Peyer's patch (tissue), 4 donors: Measurements from ENCODE around the gene MTARC1. TPM values are rescaled to one million over a fixed set of nuclear protein-coding genes. Genes with fewer than 3 reads are reported as not detected.
A peak's percentile ranks its signal among the peaks of the same experiment; 100 is the strongest.

Experiments used
- DNase-seq, 3 donors: peaks; one replicate each; pipeline ENCODE4 v3.0.0-alpha.2; 2017 to 2019
- H3K27ac ChIP-seq, 4 donors: fragments of 200-600 bp; sonication (generic); one replicate each; pipeline ENCODE4 v1.5.1; 2016 to 2019
- H3K27me3 ChIP-seq, 2 donors: fragments of 200-600 bp; sonication (generic); one replicate each; pipeline ENCODE4 v1.5.1; 2019
- H3K36me3 ChIP-seq, 3 donors: fragments of 200-600 bp; sonication (generic); one replicate each; pipeline ENCODE4 v1.5.1; 2016 to 2019
- H3K4me1 ChIP-seq, 4 donors: fragments of 200-600 bp; sonication (generic); one replicate each; pipeline ENCODE4 v1.5.1; 2016 to 2019
- H3K4me3 ChIP-seq, 4 donors: fragments of 200-600 bp; sonication (generic); 1 replicate in 3 of 4; 2 replicates in 1 of 4; pipeline ENCODE4 v1.5.1; 2016 to 2019; ENCODE audit warnings: mild to moderate bottlenecking in 1 of 4
- H3K9me3 ChIP-seq, 4 donors: fragments of 200-600 bp; sonication (generic); one replicate each; pipeline ENCODE4 v1.5.1; 2016 to 2019; ENCODE audit warnings: mild to moderate bottlenecking in 1 of 4
- CTCF ChIP-seq, 6 experiments: fragments of 450-650 bp in 4 of 6; fragments of 200-600 bp in 2 of 6; sonication (generic) in 1 of 6; IDR thresholded peaks; one replicate each; pipeline ENCODE4 v1.5.1; 2017 to 2019; ENCODE audit warnings: antibody characterized with exemption in 6 of 6, mild to moderate bottlenecking in 3 of 6, moderate library complexity in 1 of 6
- POLR2A ChIP-seq, 2 donors: fragments of 450-650 bp; IDR thresholded peaks; one replicate each; pipeline ENCODE4 v1.5.1; 2017; ENCODE audit warnings: antibody characterized with exemption in 2 of 2, mild to moderate bottlenecking in 2 of 2, moderate library complexity in 2 of 2
- total RNA-seq, 4 donors: library from RNA; depleted of rRNA; stranded (reverse); fragments of >200 nt; gene quantifications; one replicate each; pipeline ENCODE4 v1.1.0, GENCODE V29; 2016

Gene MTARC1
- total RNA-seq, 4 donors from 2014 or later, result 3.3 to 7.8 (median 5.8) TPM

- peaks cover 0 to 23% (median 0%) of the 10 kb centered on the region in 4 donors for H3K4me1 ChIP-seq
- H3K27me3 ChIP-seq, result no peaks in the 10 kb centered on the region
- H3K36me3 ChIP-seq, result peaks cover 0 to 48% (median 0%) of the 10 kb centered on the region in 3 donors
- peak overlapping the region in 2 of 4 donors; percentile 25 to 60 for H3K27ac ChIP-seq
- DNase-seq, result peak in 2 of 3 donors; percentile 32 to 53
- H3K4me3 ChIP-seq, result peak overlapping the region in 1 of 4 donors; percentile 21
- TF ChIP-seq CTCF (IDR thresholded peaks at IDR 0.05), result no peak
- TF ChIP-seq POLR2A (IDR thresholded peaks at IDR 0.05), result no peak
- no peaks in the 10 kb centered on the region for H3K9me3 ChIP-seq
These were observed 16.3 kb upstream of the MTARC1 start for GRCh38 chr1:220770245-220770913.

DNA sequence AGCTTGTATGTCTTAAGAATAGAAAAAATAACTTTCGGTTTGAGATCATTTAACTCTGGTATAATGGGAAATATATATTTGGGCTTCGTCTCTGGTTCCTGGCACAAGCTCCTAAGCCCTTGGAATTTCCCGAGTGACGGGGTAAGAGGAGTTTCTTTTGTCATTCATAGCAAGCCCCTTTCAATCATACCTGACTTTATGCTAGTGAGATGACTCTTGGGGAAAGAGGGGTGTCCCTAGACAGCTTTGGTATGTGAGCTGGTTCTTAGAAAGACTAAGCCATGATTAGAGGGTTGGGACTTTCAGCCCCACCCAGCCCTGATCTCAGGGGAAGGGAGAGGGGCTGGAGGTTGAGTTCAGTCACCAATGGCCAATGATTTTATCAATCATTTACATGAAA is 13.9 kb upstream of the MTARC1 start:
- H3K9me3 ChIP-seq, result no peaks in the 10 kb centered on the region
- H3K27me3 ChIP-seq, result no peaks in the 10 kb centered on the region
- TF ChIP-seq CTCF (IDR thresholded peaks at IDR 0.05), result no peak
- no peak for TF ChIP-seq POLR2A (IDR thresholded peaks at IDR 0.05)
- no peak overlapping the region for H3K4me3 ChIP-seq
- peaks cover 0 to 11% (median 0%) of the 10 kb centered on the region in 4 donors for H3K4me1 ChIP-seq
- DNase-seq, result no peak
- no peak overlapping the region for H3K27ac ChIP-seq
- H3K36me3 ChIP-seq, result peaks cover 0 to 55% (median 0%) of the 10 kb centered on the region in 3 donors

DNA sequence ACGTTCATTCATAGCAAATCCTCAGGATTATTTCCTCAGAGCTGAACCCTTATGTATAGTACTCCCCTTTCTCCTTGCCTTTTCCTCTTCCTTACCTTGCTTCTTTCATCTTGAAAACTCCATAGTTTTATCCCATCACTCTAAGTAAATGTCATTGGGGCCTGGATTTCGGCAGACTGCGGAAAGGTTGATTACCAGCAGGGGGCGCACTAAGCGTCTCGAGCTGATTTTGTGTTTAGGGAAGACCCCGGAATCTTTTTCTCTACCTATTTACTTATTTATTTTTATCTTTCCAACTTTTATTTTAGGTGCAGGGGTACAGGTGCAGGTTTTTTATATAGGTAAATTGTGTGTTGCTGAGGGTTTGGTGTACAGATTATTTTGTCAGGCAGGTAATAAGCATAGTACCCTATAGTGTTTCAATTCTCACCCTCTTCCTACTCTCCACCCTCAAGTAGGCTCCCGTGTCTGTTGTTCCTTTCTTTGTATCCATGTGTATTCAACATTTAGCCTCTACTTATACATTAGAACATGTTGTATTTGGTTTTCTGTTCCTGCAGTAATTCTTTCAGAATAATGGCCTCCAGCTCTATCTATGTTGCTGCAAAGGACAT is 11.4 kb upstream of the MTARC1 start:
- no peak for TF ChIP-seq POLR2A (IDR thresholded peaks at IDR 0.05)
- peak in 5 of 6 experiments; percentile 57 to 70 (median 66) for TF ChIP-seq CTCF (IDR thresholded peaks at IDR 0.05)
- Histone ChIP-seq H3K27ac (no peak overlapping the region), H3K9me3 (no peaks in the 10 kb centered on the region), H3K36me3 (peaks cover 0 to 51% (median 0%) of the 10 kb centered on the region in 3 donors), H3K27me3 (no peaks in the 10 kb centered on the region), H3K4me1 (no peaks in the 10 kb centered on the region), H3K4me3 (no peak overlapping the region)
- peak; percentile 29 to 76 (median 59) for DNase-seq

- H3K27me3 ChIP-seq, result no peaks in the 10 kb centered on the region
- no peaks in the 10 kb centered on the region for H3K9me3 ChIP-seq
- H3K4me3 ChIP-seq, result no peak overlapping the region
- no peak for TF ChIP-seq POLR2A (IDR thresholded peaks at IDR 0.05)
- TF ChIP-seq CTCF (IDR thresholded peaks at IDR 0.05), result no peak
- no peak overlapping the region for H3K27ac ChIP-seq
- DNase-seq, result no peak
- peaks cover 0 to 48% (median 0%) of the 10 kb centered on the region in 3 donors for H3K36me3 ChIP-seq
- H3K4me1 ChIP-seq, result no peaks in the 10 kb centered on the region
These were observed 10.5 kb upstream of the MTARC1 start for GRCh38 chr1:220776254-220776653.

- H3K9me3 ChIP-seq, result no peaks in the 10 kb centered on the region
- no peak overlapping the region for H3K27ac ChIP-seq
- H3K4me1 ChIP-seq, result no peaks in the 10 kb centered on the region
- H3K4me3 ChIP-seq, result no peak overlapping the region
- H3K36me3 ChIP-seq, result peaks cover 0 to 47% (median 0%) of the 10 kb centered on the region in 3 donors
- TF ChIP-seq CTCF (IDR thresholded peaks at IDR 0.05) (peak in 5 of 6 experiments; percentile 36 to 90 (median 86)), POLR2A (IDR thresholded peaks at IDR 0.05) (no peak)
- peak; percentile 74 to 90 (median 90) for DNase-seq
- H3K27me3 ChIP-seq, result no peaks in the 10 kb centered on the region
These were observed 9.9 kb upstream of the MTARC1 start for GRCh38 chr1:220776720-220777326.
